ENCODE data around the gene BCL7A. TPM values are rescaled to one million over a fixed set of nuclear protein-coding genes. Genes with fewer than 3 reads are reported as not detected.

BCL7A gene
- total and polyA plus RNA-seq, 2 of the 8 experiments (the other 6 are each of a cell fraction or from before 2014, with no cell fraction given): 11.9 to 12.7 TPM

DNA sequence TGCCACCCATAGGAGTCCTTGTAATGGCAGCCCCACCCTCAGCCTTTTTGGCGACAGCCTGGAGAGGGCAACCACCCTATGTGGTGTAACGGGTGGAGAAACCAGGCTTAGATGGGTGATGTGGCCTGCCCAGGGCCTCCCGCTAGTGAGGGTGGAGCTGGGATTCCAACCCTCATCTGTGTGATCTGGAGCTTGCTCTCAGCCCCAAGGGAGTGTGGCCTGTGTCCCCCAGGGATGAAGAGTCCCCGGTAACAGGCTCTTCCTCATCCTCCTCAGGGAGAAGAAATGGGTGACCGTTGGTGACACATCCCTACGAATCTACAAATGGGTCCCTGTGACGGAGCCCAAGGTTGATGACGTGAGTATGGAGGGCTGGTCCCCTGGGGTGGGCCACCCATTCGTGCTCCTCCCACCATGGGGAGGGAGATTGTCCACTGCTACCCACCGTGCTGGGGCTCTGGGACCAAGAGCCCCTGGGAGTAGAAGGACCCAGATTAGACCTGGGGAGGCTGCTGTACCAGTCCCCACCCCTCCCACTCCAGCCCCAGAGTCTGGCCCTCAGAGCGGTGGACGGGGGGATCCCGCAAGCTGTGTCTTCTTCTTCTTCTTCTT is 8.8 kb downstream of the BCL7A start:
- no peak overlapping the region; the same call in 1 of the 2 replicates for H2BK12ac ChIP-seq (ENCODE audit: low read depth, low read length)
- 89% methylated on average over 12 of the region's 13 CpGs; no CpG with 5 or more reads in 1 of the 2 experiments for WGBS, 2 experiments (ENCODE audit: extremely low coverage in 1 of 2, insufficient coverage in 1 of 2, insufficient read length in 1 of 2, insufficient replicate concordance in 2 of 2, low coverage in 1 of 2, low lambda C conversion rate in 2 of 2, missing lambda C conversion rate in 1 of 2)
- H2BK5ac ChIP-seq (ENCODE audit: low read depth, low read length): no peak overlapping the region
- no peak overlapping the region for H3K4me3 ChIP-seq (ENCODE audit: extremely low read depth in 1 of 4, insufficient read depth in 2 of 4, low read depth in 3 of 4, low read length in 4 of 4)
- no peak overlapping the region for H3K23ac ChIP-seq (ENCODE audit: insufficient read length)
- CTCF ChIA-PET (ENCODE audit: partially characterized antibody): interaction anchor here (0.6 to 3.4 kb wide), 11 partner anchors 12 to 164 kb away, joined by 3 to 18 read pairs (median 4); no protein-coding TSS in a partner anchor
- no peak for TF ChIP-seq ASH2L (IDR thresholded peaks at IDR 0.05; ENCODE audit: low read length)
- TF ChIP-seq TAF1 (IDR thresholded peaks at IDR 0.05; ENCODE audit: low read depth, low read length): no peak
- TF ChIP-seq KDM4A (IDR thresholded peaks at IDR 0.05; ENCODE audit: low read depth, low read length, severe bottlenecking): no peak
- no peak for TF ChIP-seq CBX5 (IDR thresholded peaks at IDR 0.05; ENCODE audit: low read depth, low read length)
- TF ChIP-seq TBP (IDR thresholded peaks at IDR 0.05; ENCODE audit: low read depth, low read length): no peak
- TF ChIP-seq, protein P1, sequence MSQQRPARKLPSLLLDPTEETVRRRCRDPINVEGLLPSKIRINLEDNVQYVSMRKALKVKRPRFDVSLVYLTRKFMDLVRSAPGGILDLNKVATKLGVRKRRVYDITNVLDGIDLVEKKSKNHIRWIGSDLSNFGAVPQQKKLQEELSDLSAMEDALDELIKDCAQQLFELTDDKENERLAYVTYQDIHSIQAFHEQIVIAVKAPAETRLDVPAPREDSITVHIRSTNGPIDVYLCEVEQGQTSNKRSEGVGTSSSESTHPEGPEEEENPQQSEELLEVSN (IDR thresholded peaks at IDR 0.05): no peak
- no peak for TF ChIP-seq SIN3A (conservative IDR thresholded peaks at IDR 0.05 in 1 of 2, IDR thresholded peaks at IDR 0.05 in 1 of 2; ENCODE audit: low read depth in 1 of 2, low read length in 2 of 2)
- TF ChIP-seq CBX8 (IDR thresholded peaks at IDR 0.05; ENCODE audit: borderline replicate concordance, low read depth, low read length): no peak
- no peak for TF ChIP-seq SAP30 (IDR thresholded peaks at IDR 0.05; ENCODE audit: insufficient read depth, insufficient replicate concordance, low read length)
- TF ChIP-seq SP2 (IDR thresholded peaks at IDR 0.05; ENCODE audit: low read length): no peak
- no peak overlapping the region for H4K8ac ChIP-seq (ENCODE audit: extremely low read depth, insufficient read depth, low read length)
- no peak for FAIRE-seq
- DNase-seq (ENCODE audit: low read depth in 1 of 2, low spot score in 2 of 2): no peak
- no peak overlapping the region for H3K18ac ChIP-seq (ENCODE audit: extremely low read depth, low read length)
- peaks cover 9% of the 10 kb centered on the region for H3K79me1 ChIP-seq (ENCODE audit: low read depth, low read length)
- peaks cover 0 to 6% (median 2%) of the 10 kb centered on the region in 4 experiments; a peak in 2 of 8 replicates for H3K36me3 ChIP-seq (ENCODE audit: control insufficient read depth in 2 of 4, insufficient read depth in 4 of 4, low read length in 3 of 4)
- POLR2A ChIA-PET (ENCODE audit: partially characterized antibody): interaction anchor here (1.6 kb wide), 1 partner anchor 9 kb away, joined by 3 read pairs; the partner anchor contains the start of gene BCL7A
- H3K9ac ChIP-seq (replicated peaks in 1 of 4; ENCODE audit: extremely low read depth in 1 of 4, low read depth in 3 of 4, low read length in 3 of 4): no peak overlapping the region
- H3K9me3 ChIP-seq (ENCODE audit: insufficient read depth in 2 of 2, low read depth in 1 of 2, low read length in 1 of 2): no peaks in the 10 kb centered on the region
- H4K91ac ChIP-seq (replicated peaks; ENCODE audit: insufficient read length, low read length): no peak overlapping the region
- no peak overlapping the region for H2BK120ac ChIP-seq (replicated peaks; ENCODE audit: low read depth, low read length)
- H3K23me2 ChIP-seq (ENCODE audit: low read depth, low read length): 0 out of 2 replicates have a peak, but pooled peaks cover 1% of the 10 kb centered on the region
- H2AFZ ChIP-seq (ENCODE audit: low read length): no peak overlapping the region
- no peak overlapping the region for H3K27ac ChIP-seq (ENCODE audit: low read depth, low read length)
- peaks cover 15 to 24% of the 10 kb centered on the region in 2 experiments for H4K20me1 ChIP-seq (replicated peaks in 1 of 2; ENCODE audit: control insufficient read depth in 1 of 2, insufficient read depth in 2 of 2, low read length in 2 of 2)
- no peak overlapping the region for H3K14ac ChIP-seq (ENCODE audit: insufficient read length)
- H3K4ac ChIP-seq (replicated peaks; ENCODE audit: insufficient read length, low read depth, low read length): no peak overlapping the region
- H2BK15ac ChIP-seq (ENCODE audit: low read length): 0 out of 2 replicates have a peak overlapping the region, but pooled peaks have one; percentile 16
- H3K4me1 ChIP-seq (replicated peaks in 1 of 4; ENCODE audit: control insufficient read depth in 3 of 4, insufficient read depth in 4 of 4, low read length in 3 of 4): peaks cover 0 to 9% (median 5%) of the 10 kb centered on the region in 4 experiments; a peak in 6 of 7 replicates
- no peak overlapping the region for H2AK5ac ChIP-seq (ENCODE audit: low read depth, low read length)
- no peak overlapping the region for H4K5ac ChIP-seq (ENCODE audit: insufficient read length, low read depth, low read length)
- no peak overlapping the region for H3K56ac ChIP-seq (replicated peaks; ENCODE audit: insufficient read length, low read depth, low read length)
- peaks cover 0 to 38% of the 10 kb centered on the region in 2 experiments; a peak in 3 of 4 replicates for H3K79me2 ChIP-seq (ENCODE audit: control insufficient read depth in 1 of 2, insufficient read depth in 2 of 2, low read length in 2 of 2)
- H3K27me3 ChIP-seq (replicated peaks in 1 of 4; ENCODE audit: control insufficient read depth in 3 of 4, extremely low read depth in 1 of 4, insufficient read depth in 3 of 4, low read length in 3 of 4): no peaks in the 10 kb centered on the region
- no peak overlapping the region for H3K4me2 ChIP-seq (ENCODE audit: insufficient read depth in 1 of 2, low read depth in 2 of 2, low read length in 2 of 2)
- no peak overlapping the region for H2BK20ac ChIP-seq (ENCODE audit: low read length)
